SK-N-SH (cell line): ENCODE data around the gene CHPF2. TPM values are rescaled to one million over a fixed set of nuclear protein-coding genes. Genes with fewer than 3 reads are reported as not detected.

Experiments
- CTCF ChIA-PET: fragments of 300-600, 350-600 bp; formaldehyde crosslinking; extraction: SDS; loops from one replicate; lab custom pipeline; 2021; lab: Yijun Ruan, JAX
- POLR2A ChIA-PET: fragments of 350-600 bp; sonication (Branson Sonifier 250); formaldehyde crosslinking; extraction: SDS; loops from one replicate; lab custom pipeline; 2020; ENCODE audit warnings: antibody characterized with exemption, inconsistent platforms; lab: Yijun Ruan, JAX
- DNase-seq: peaks from one replicate; pipeline ENCODE4 v3.0.0; 2012
- H2AFZ ChIP-seq: fragments of 200-600 bp; sonication (generic); 2 replicates; pipeline ENCODE4 v1.8.1; 2016; ENCODE audit warnings: antibody characterized with exemption, mild to moderate bottlenecking, low read depth
- H3F3A ChIP-seq: fragments of 200-600 bp; sonication (generic); replicated peaks from 2 replicates; pipeline ENCODE3; 2016; ENCODE audit warnings: antibody characterized with exemption, mild to moderate bottlenecking; ENCODE audit not compliant: insufficient read depth
- H3K27ac ChIP-seq, 2 experiments: fragments of 200-500 bp in 1 of 2; fragments of 200-600 bp in 1 of 2; sonication (Bioruptor generic) in 1 of 2; sonication (generic), shearing (Covaris generic) in 1 of 2; 2 replicates each; pipeline versions ENCODE4 v1.5.1 to v1.6.1; 2014 to 2016; ENCODE audit warnings: low read depth in 2 of 2, inconsistent platforms in 1 of 2, low read length in 1 of 2, mild to moderate bottlenecking in 1 of 2, mixed read lengths in 1 of 2
- H3K27me3 ChIP-seq: fragments of 200-600 bp; sonication (generic), shearing (Covaris generic); 2 replicates; pipeline ENCODE4 v1.6.1; 2016; ENCODE audit warnings: mixed run types; ENCODE audit not compliant: insufficient read depth
- H3K36me3 ChIP-seq, 2 experiments: fragments of 200-500 bp in 1 of 2; fragments of 200-600 bp in 1 of 2; sonication (Bioruptor generic) in 1 of 2; sonication (generic) in 1 of 2; replicated peaks in 1 of 2; 2 replicates each; pipeline versions ENCODE3 to v1.5.1; 2014 to 2016; ENCODE audit warnings: low read length in 1 of 2, mild to moderate bottlenecking in 1 of 2; ENCODE audit not compliant: insufficient read depth in 2 of 2, control insufficient read depth in 1 of 2
- H3K4me1 ChIP-seq, 2 experiments: fragments of 200-500 bp in 1 of 2; fragments of 200-600 bp in 1 of 2; sonication (Bioruptor generic) in 1 of 2; sonication (generic), shearing (Covaris generic) in 1 of 2; 2 replicates each; pipeline versions ENCODE4 v1.5.1 to v1.6.1; 2014 to 2016; ENCODE audit warnings: low read depth in 1 of 2, low read length in 1 of 2, mixed run types in 1 of 2; ENCODE audit not compliant: insufficient read depth in 2 of 2, control insufficient read depth in 1 of 2
- H3K4me2 ChIP-seq: fragments of 200-600 bp; sonication (generic), shearing (Covaris generic); 2 replicates; pipeline ENCODE4 v1.6.1; 2017; ENCODE audit warnings: mixed run types
- H3K4me3 ChIP-seq, 2 experiments: fragments of 200-500 bp in 1 of 2; fragments of 200-600 bp in 1 of 2; sonication (Bioruptor generic) in 1 of 2; sonication (generic), shearing (Covaris generic) in 1 of 2; 2 replicates each; pipeline versions ENCODE4 v1.5.1 to v1.8.1; 2014 to 2016; ENCODE audit warnings: low read depth in 2 of 2, inconsistent platforms in 1 of 2, low read length in 1 of 2, mild to moderate bottlenecking in 1 of 2, mixed read lengths in 1 of 2, moderate library complexity in 1 of 2
- H3K79me2 ChIP-seq: fragments of 200-600 bp; sonication (generic); 2 replicates; pipeline ENCODE4 v1.8.1; 2017; ENCODE audit warnings: mild to moderate bottlenecking; ENCODE audit not compliant: insufficient read depth
- H3K9ac ChIP-seq: fragments of 200-600 bp; sonication (generic); 2 replicates; pipeline ENCODE4 v1.6.1; 2017; ENCODE audit warnings: mixed run types
- H3K9me2 ChIP-seq: fragments of 200-600 bp; sonication (generic); 2 replicates; pipeline ENCODE4 v1.6.1; 2017; ENCODE audit warnings: mixed run types
- H3K9me3 ChIP-seq: fragments of 200-600 bp; sonication (generic); 2 replicates; pipeline ENCODE4 v1.6.1; 2017; ENCODE audit warnings: mixed run types, mild to moderate bottlenecking, moderate library complexity
- H4K20me1 ChIP-seq: fragments of 200-600 bp; sonication (generic); 2 replicates; pipeline ENCODE4 v1.6.1; 2017; ENCODE audit warnings: mild to moderate bottlenecking, mixed run types; ENCODE audit not compliant: insufficient read depth
- EP300 ChIP-seq, 2 experiments: IDR thresholded peaks; 2 replicates each; pipeline versions ENCODE4 v1.4.0 to v1.6.1; 2012; ENCODE audit warnings: borderline replicate concordance in 1 of 2, low read depth in 1 of 2, low read length in 1 of 2
- EZH2phosphoT487 ChIP-seq: fragments of 200-600 bp; sonication (generic); IDR thresholded peaks from 2 replicates; pipeline ENCODE4 v1.6.1; 2017; ENCODE audit warnings: low read depth, mixed run types, mild to moderate bottlenecking, antibody characterized with exemption, moderate library complexity, borderline replicate concordance
- FOXJ3 ChIP-seq: sonication (generic); formaldehyde crosslinking; IDR thresholded peaks from 2 replicates; pipeline ENCODE4 v1.5.1; 2020; ENCODE audit warnings: mild to moderate bottlenecking, missing genetic modification reagents
- GATA2 ChIP-seq: sonication (generic); formaldehyde crosslinking; IDR thresholded peaks from 2 replicates; pipeline ENCODE4 v1.5.0; 2020; ENCODE audit warnings: mild to moderate bottlenecking, missing genetic modification reagents
- MEF2A ChIP-seq: IDR thresholded peaks from 2 replicates; pipeline ENCODE4 v1.4.0; 2012; ENCODE audit warnings: low read depth, borderline replicate concordance
- NRF1 ChIP-seq: IDR thresholded peaks from 2 replicates; pipeline ENCODE4 v1.6.1; 2012; ENCODE audit warnings: low read depth, mild to moderate bottlenecking, low read length
- REST ChIP-seq: IDR thresholded peaks from 2 replicates; pipeline ENCODE4 v1.6.1; 2012; ENCODE audit warnings: mild to moderate bottlenecking, low read depth, low read length, moderate library complexity
- RFX5 ChIP-seq: IDR thresholded peaks from 2 replicates; pipeline ENCODE4 v1.6.1; 2012; ENCODE audit warnings: mild to moderate bottlenecking, improper control_type of control experiment, low read length
- TAF1 ChIP-seq: IDR thresholded peaks from 2 replicates; pipeline ENCODE4 v1.6.1; 2012; ENCODE audit warnings: low read depth, mild to moderate bottlenecking, low read length, moderate library complexity, borderline replicate concordance
- TEAD4 ChIP-seq: IDR thresholded peaks from 2 replicates; pipeline ENCODE4 v1.4.0; 2012; ENCODE audit warnings: mild to moderate bottlenecking, borderline replicate concordance; ENCODE audit not compliant: insufficient read depth
- YY1 ChIP-seq: IDR thresholded peaks from 2 replicates; pipeline ENCODE4 v1.4.0; 2012; ENCODE audit warnings: low read depth, mild to moderate bottlenecking
- WGBS: methylation state at CpG from one replicate; pipeline ENCODE4 v1.1.6; 2017; ENCODE audit warnings: low lambda C conversion rate; 5-methylcytosine and 5-hydroxymethylcytosine counted together
- polyA plus RNA-seq, 3 experiments: library from polyadenylated mRNA; depleted of rRNA; stranded (reverse); fragments of >200 nt; gene quantifications; 2 replicates each; pipeline ENCODE4 v1.2.3, GENCODE V29; 2012
- TF ChIP-seq, protein P1 (sequence below): fragments of 200-600 bp; sonication (generic); IDR thresholded peaks from 2 replicates; pipeline ENCODE4 v1.6.1; 2017; ENCODE audit warnings: antibody characterized with exemption, mild to moderate bottlenecking, moderate library complexity
- TF ChIP-seq, protein P2 (sequence below): IDR thresholded peaks from 2 replicates; pipeline ENCODE4; 2012

Gene CHPF2
- polyA plus RNA-seq, 1 of the 3 experiments (the other 2 are of a cell fraction) = 68.6 TPM

- TF ChIP-seq, protein P1, sequence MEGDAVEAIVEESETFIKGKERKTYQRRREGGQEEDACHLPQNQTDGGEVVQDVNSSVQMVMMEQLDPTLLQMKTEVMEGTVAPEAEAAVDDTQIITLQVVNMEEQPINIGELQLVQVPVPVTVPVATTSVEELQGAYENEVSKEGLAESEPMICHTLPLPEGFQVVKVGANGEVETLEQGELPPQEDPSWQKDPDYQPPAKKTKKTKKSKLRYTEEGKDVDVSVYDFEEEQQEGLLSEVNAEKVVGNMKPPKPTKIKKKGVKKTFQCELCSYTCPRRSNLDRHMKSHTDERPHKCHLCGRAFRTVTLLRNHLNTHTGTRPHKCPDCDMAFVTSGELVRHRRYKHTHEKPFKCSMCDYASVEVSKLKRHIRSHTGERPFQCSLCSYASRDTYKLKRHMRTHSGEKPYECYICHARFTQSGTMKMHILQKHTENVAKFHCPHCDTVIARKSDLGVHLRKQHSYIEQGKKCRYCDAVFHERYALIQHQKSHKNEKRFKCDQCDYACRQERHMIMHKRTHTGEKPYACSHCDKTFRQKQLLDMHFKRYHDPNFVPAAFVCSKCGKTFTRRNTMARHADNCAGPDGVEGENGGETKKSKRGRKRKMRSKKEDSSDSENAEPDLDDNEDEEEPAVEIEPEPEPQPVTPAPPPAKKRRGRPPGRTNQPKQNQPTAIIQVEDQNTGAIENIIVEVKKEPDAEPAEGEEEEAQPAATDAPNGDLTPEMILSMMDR = no peak
- TF ChIP-seq REST = no peak
- no peak for TF ChIP-seq FOXJ3 (CRISPR knock-in tag)
Observed at GRCh38 chr7:151185762-151186639, 46.3 kb upstream of the CHPF2 start (continued).

GRCh38 chr7:151186640-151187408 is 45.5 kb upstream of the CHPF2 start, which contains the start of gene ASB10:
Gene ASB10 (minus strand): TSS chr7:151187250. CDS start chr7:151187130, 120 bp downstream.
- POLR2A ChIA-PET = interaction anchor here (0.7 kb wide), 1 partner anchor 22 kb away, joined by 3 read pairs; no protein-coding TSS in a partner anchor
- H3K79me2 ChIP-seq = no peaks in the 10 kb centered on the region
- H3K4me3 ChIP-seq = no peak within 1 kb of the TSS
- no peak within 1 kb of the TSS for H3K9ac ChIP-seq
- CTCF ChIA-PET = interaction anchor here (1.2 to 1.6 kb wide), 3 partner anchors 26 to 63 kb away, joined by 4 to 6 read pairs (median 5); no protein-coding TSS in a partner anchor
- peaks cover 54% of the 10 kb centered on the region for H3K27me3 ChIP-seq
- H3K36me3 ChIP-seq = no peaks in the 10 kb centered on the region
- no peaks in the 10 kb centered on the region for H3K9me2 ChIP-seq
- no peak for DNase-seq
- no peak within 1 kb of the TSS for H3K4me2 ChIP-seq
- H3K27ac ChIP-seq = no peak within 1 kb of the TSS
- no peaks in the 10 kb centered on the region for H3K4me1 ChIP-seq
- no peaks in the 10 kb centered on the region for H3K9me3 ChIP-seq
- no peaks in the 10 kb centered on the region for H4K20me1 ChIP-seq
- 72% methylated on average over 22 of the region's 22 CpGs for whole genome bisulfite sequencing
- H2AFZ ChIP-seq = no peak within 1 kb of the TSS
- H3F3A ChIP-seq = no peaks in the 10 kb centered on the region
- TF ChIP-seq GATA2 (CRISPR knock-in tag) (no peak), MEF2A (no peak), FOXJ3 (CRISPR knock-in tag) (no peak), EZH2phosphoT487 (no peak), YY1 (no peak), NRF1 (no peak), TAF1 (no peak), RFX5 (no peak), TEAD4 (no peak), REST (no peak), EP300 (IDR thresholded peaks at IDR 0.05; ENCODE audit: borderline replicate concordance in 1 of 2, low read depth in 1 of 2, low read length in 1 of 2) (no peak)
- TF ChIP-seq, protein P1 = no peak
- TF ChIP-seq, protein P2, sequence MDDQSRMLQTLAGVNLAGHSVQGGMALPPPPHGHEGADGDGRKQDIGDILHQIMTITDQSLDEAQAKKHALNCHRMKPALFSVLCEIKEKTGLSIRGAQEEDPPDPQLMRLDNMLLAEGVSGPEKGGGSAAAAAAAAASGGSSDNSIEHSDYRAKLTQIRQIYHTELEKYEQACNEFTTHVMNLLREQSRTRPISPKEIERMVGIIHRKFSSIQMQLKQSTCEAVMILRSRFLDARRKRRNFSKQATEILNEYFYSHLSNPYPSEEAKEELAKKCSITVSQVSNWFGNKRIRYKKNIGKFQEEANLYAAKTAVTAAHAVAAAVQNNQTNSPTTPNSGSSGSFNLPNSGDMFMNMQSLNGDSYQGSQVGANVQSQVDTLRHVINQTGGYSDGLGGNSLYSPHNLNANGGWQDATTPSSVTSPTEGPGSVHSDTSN = no peak
